ENCODE results near the gene SERTAD4.

DNA sequence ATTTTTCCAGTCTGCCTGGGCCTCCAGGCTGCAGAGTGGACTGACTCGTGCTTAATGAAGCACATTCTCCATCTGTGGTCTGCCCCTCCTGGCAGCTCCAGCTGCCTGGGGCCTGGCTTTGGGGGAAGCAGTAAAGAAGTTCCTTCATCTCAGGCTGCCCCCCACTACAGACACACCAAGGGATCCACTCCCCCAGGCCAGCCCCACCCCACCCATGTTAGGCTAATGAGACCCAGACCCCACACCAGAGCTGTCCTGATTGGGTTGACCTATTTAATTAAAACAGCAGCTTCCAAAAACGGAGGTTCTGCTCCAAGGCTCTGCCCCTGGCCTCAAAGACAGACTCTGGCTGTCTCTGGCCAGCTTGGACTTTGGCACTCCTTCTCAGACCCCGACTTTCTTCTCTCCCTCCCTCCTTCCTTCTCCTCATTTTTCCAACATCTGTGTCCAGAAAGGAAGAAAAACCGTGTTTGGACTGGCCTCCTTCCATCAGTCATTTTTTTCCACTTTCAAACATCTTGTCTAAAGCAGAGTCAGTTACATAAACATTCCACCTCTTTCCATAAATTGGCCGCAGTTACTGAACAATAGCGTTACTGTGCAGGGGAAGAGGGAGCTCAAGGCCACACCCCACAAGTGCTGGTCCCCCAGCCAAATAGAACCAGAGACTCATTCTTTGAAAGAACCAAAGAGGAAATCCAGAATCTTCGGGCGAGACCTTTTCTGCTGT, 29.7 kb downstream of the SERTAD4 start:
- no peak for TF ChIP-seq EZH2 (IDR thresholded peaks at IDR 0.05; ENCODE audit: low read depth, low read length, severe bottlenecking)
- no peak for TF ChIP-seq CTCF (IDR thresholded peaks at IDR 0.05; ENCODE audit: control extremely low read depth in 1 of 3, insufficient read depth in 1 of 3, low read depth in 1 of 3, low read length in 3 of 3)
- no peak for TF ChIP-seq POLR2A (IDR thresholded peaks at IDR 0.05; ENCODE audit: control extremely low read depth in 1 of 2, low read depth in 2 of 2, low read length in 2 of 2)
- TF ChIP-seq BRCA1 (IDR thresholded peaks at IDR 0.05; ENCODE audit: low read depth, low read length): no peak
- TF ChIP-seq GABPA (IDR thresholded peaks at IDR 0.05; ENCODE audit: borderline replicate concordance, insufficient read depth, low read length): no peak

Measured in H1 (cell line).